A549 treated with DMSO at 1 μM for 4 hours (cell line): ENCODE results near the gene A4GALT. TPM values are rescaled to one million over a fixed set of nuclear protein-coding genes. Genes with fewer than 3 reads are reported as not detected.

Experiments used
- total RNA-seq: library from RNA; stranded (reverse); fragments of 200-300 nt; extraction: Qiagen RNA extraction; gene quantifications from 5 replicates; pipeline ENCODE4 v1.2.3, GENCODE V29; 2022; ENCODE audit warnings: low read depth

Gene A4GALT, protein sequence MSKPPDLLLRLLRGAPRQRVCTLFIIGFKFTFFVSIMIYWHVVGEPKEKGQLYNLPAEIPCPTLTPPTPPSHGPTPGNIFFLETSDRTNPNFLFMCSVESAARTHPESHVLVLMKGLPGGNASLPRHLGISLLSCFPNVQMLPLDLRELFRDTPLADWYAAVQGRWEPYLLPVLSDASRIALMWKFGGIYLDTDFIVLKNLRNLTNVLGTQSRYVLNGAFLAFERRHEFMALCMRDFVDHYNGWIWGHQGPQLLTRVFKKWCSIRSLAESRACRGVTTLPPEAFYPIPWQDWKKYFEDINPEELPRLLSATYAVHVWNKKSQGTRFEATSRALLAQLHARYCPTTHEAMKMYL
- 11.6 to 16.4 TPM (median 13.2 TPM) in 5 replicates for total RNA-seq

DNA sequence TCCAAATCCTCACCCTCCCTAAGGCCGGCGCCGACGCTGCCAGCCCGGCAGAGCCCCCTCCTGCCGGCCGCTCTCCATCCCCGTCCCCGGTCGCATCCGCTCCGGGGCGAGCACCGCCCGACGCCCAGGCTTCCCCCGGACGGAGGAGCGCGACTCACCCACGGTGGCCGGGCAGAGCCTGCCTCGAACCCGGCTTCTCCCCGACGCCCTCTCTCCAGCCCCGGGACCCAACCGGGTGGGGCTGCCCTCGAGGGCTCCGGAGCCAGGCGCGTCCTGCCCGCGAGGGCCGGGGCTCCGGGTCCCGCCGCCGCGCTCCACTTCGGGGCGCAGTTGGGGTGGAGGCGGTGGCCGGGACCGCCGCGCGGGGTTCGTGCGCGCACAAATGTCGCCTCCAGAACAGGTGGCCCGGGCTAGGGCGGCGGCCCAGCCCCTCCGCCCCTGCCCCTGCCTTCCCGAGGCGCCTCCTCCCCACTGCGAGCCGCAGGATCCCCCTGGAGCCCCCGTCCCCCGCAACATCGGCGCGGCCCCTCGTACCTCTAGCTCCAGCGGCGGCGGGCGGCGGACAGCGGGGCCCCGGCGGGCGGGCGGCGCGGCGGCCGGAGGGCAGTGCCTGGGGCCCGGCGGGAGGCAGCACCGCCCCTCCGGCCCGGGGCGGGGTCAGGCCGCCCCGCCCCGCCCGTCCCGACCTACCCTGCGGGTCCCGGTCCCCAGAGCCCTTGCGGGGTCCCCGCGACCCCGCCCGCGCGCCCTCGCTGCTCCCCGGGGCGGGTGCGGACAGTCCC, at the start of gene A4GALT:
Gene A4GALT (minus strand): TSS at position 608 of the 782 bp plus-strand sequence. CDS start 26,919 bp downstream, outside the sequence.

DNA sequence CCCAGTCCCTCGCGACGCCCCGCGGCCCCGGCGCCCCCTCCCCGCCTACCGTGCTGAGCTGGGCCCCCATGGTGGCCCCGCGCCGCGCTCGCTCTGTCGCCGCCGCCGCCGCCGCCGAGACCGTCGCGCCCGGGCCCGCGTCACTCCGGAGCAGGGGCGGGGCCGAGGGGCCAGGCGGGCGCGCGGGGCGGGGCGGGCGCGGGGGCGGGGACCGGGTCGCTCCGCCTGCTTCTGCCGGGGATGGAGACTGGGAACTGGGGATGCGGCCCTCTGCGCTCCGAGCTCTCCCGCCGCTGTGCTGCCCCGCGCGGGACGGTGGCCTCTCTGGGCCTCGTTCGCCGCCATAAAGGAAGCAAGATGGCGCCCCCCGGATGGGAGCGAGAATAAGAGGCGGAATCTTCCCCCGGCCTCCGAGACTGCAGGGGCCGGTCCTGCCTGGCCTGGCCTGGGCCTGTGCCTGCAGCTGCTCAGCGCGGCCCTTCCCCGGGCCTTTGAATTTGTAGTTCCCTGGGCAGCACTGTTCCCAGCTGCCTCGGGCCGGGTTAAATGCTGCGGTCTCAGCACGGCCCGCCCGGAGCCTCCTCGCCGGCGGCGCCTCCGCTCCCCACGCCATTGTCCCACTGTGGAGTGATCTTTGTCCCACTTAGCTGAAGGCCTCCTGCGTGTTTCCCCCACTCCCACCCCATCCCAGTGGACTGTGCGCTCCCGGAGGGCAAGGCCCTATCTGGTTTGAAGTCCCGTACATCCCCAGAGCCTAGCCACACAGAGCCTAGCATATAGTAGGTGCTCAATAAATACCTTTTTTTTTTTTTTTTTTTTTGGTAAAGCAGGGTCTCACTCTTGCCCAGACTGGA, 71.2 kb downstream of the A4GALT start, which contains the start of gene CYB5R3:
Gene CYB5R3 (minus strand): TSS at position 147 of the 854 bp plus-strand sequence. CDS start 77 bp downstream, at position 70.

Other genes starting within 250 kb of the A4GALT start
- 46.4 to 58.6 TPM (median 55.1 TPM) in 5 replicates for gene RRP7A, start 201.1 kb downstream of the A4GALT start, total RNA-seq
- gene SERHL2, start 166.9 kb downstream of the A4GALT start, total RNA-seq: 0.13 to 0.28 TPM (median 0.18 TPM) in 4 of 5 replicates, not detected in the other
- 36.8 to 44.3 TPM (median 41.7 TPM) in 5 replicates for gene POLDIP3, start 106.0 kb downstream of the A4GALT start, total RNA-seq
- not detected in 5 replicates for gene ATP5MGL, start 80.3 kb downstream of the A4GALT start, total RNA-seq
- gene CYB5R3, start 71.5 kb downstream of the A4GALT start, total RNA-seq: 92.6 to 114 TPM (median 96.7 TPM) in 5 replicates
- 14.7 to 19.9 TPM (median 17.9 TPM) in 5 replicates for gene ARFGAP3, start 136.4 kb upstream of the A4GALT start, total RNA-seq